ENCODE results near the gene CSF3R. TPM values are rescaled to one million over a fixed set of nuclear protein-coding genes. Genes with fewer than 3 reads are reported as not detected.

CSF3R gene
- total RNA-seq, 1 experiment from 2014 or later = 0.26 TPM

DNA sequence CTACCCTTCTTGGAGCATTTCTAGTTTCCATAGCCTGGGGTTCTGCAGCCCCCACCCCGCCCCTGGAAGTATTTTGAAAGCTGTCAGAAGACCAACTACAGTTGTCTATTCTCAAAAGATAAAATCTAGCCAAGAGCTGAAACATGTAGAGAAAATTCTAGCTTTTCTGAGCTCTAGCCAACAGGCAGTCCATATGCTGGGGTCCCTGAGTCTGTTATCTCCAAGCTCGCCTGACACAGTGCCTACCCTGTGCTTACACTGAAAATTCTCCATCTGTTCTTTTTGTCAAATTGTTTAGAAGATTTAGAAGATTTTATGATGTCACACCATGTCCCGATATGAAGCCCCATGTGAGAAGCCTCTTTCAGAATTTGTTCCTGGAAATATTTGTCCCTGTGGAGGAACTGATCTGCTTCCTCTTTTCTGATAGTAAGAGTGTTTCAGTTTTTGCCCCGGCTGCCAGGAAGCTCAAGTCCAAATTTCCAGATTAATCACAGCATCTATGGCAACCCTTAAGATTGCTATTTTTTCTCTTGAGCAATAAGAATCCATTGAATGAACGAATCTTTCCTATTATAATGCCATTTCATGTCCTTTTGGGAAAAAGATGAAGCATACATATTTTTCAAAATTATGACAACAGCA, 23.7 kb upstream of the CSF3R start:
- Mint-ChIP-seq H3K4me1 (peaks cover 3% of the 10 kb centered on the region), H3K27me3 (ENCODE audit: low read depth) (no peaks in the 10 kb centered on the region; the same call in 1 of the 2 replicates), H3K9me3 (no peaks in the 10 kb centered on the region), H3K36me3 (no peaks in the 10 kb centered on the region), H3K4me3 (no peak overlapping the region), H3K27ac (no peak overlapping the region)
- TF ChIP-seq PRRX2 (CRISPR knock-in tag; IDR thresholded peaks at IDR 0.05) (no peak), ATF1 (CRISPR knock-in tag; IDR thresholded peaks at IDR 0.05) (no peak), NR1H2 (CRISPR knock-in tag; IDR thresholded peaks at IDR 0.05) (no peak), ZBTB21 (CRISPR knock-in tag; IDR thresholded peaks at IDR 0.05; ENCODE audit: borderline replicate concordance) (no peak), NR3C1 (CRISPR knock-in tag; conservative IDR thresholded peaks at IDR 0.05; ENCODE audit: low read depth) (no peak)
- TF ChIP-seq, protein P1, sequence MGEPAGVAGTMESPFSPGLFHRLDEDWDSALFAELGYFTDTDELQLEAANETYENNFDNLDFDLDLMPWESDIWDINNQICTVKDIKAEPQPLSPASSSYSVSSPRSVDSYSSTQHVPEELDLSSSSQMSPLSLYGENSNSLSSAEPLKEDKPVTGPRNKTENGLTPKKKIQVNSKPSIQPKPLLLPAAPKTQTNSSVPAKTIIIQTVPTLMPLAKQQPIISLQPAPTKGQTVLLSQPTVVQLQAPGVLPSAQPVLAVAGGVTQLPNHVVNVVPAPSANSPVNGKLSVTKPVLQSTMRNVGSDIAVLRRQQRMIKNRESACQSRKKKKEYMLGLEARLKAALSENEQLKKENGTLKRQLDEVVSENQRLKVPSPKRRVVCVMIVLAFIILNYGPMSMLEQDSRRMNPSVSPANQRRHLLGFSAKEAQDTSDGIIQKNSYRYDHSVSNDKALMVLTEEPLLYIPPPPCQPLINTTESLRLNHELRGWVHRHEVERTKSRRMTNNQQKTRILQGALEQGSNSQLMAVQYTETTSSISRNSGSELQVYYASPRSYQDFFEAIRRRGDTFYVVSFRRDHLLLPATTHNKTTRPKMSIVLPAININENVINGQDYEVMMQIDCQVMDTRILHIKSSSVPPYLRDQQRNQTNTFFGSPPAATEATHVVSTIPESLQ (CRISPR knock-in tag; IDR thresholded peaks at IDR 0.05) = no peak
- TF ChIP-seq, protein P2, sequence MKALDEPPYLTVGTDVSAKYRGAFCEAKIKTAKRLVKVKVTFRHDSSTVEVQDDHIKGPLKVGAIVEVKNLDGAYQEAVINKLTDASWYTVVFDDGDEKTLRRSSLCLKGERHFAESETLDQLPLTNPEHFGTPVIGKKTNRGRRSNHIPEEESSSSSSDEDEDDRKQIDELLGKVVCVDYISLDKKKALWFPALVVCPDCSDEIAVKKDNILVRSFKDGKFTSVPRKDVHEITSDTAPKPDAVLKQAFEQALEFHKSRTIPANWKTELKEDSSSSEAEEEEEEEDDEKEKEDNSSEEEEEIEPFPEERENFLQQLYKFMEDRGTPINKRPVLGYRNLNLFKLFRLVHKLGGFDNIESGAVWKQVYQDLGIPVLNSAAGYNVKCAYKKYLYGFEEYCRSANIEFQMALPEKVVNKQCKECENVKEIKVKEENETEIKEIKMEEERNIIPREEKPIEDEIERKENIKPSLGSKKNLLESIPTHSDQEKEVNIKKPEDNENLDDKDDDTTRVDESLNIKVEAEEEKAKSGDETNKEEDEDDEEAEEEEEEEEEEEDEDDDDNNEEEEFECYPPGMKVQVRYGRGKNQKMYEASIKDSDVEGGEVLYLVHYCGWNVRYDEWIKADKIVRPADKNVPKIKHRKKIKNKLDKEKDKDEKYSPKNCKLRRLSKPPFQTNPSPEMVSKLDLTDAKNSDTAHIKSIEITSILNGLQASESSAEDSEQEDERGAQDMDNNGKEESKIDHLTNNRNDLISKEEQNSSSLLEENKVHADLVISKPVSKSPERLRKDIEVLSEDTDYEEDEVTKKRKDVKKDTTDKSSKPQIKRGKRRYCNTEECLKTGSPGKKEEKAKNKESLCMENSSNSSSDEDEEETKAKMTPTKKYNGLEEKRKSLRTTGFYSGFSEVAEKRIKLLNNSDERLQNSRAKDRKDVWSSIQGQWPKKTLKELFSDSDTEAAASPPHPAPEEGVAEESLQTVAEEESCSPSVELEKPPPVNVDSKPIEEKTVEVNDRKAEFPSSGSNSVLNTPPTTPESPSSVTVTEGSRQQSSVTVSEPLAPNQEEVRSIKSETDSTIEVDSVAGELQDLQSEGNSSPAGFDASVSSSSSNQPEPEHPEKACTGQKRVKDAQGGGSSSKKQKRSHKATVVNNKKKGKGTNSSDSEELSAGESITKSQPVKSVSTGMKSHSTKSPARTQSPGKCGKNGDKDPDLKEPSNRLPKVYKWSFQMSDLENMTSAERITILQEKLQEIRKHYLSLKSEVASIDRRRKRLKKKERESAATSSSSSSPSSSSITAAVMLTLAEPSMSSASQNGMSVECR (CRISPR knock-in tag; IDR thresholded peaks at IDR 0.05; ENCODE audit: borderline replicate concordance) = no peak
- no peak for ATAC-seq
- CTCF ChIA-PET = interaction anchor here (1.0 to 4.0 kb wide), 2 partner anchors 9 to 10 kb away, joined by 4 to 21 read pairs; no protein-coding TSS in a partner anchor
- POLR2A ChIA-PET = no interaction called here
- DNase-seq (ENCODE audit: low spot score) = no peak

DNA sequence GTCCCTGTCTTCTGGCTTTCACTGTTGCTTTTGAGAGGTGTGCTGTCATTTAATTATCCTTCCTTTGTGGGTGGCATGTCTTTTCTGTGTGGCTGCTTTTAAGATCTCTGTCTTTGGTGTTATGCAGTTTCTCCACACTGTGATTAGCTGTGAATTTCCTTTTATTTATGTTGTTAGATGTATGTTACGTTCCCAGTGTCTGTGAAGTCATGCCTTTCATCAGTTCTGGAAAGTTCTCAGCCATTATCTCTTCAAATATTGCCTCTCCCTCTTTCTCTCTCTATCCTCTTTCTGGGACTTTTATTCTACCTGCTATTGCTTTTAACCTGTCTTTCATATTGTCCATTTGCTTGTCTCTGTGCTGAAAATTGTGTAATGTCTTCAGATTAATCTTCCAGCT, 21.0 kb upstream of the CSF3R start:
- Mint-ChIP-seq H3K9me3 (no peaks in the 10 kb centered on the region), H3K27ac (no peak overlapping the region), H3K36me3 (no peaks in the 10 kb centered on the region), H3K4me1 (peaks cover 3% of the 10 kb centered on the region), H3K4me3 (no peak overlapping the region), H3K27me3 (ENCODE audit: low read depth) (no peaks in the 10 kb centered on the region; the same call in 1 of the 2 replicates)
- CTCF ChIA-PET = interaction anchor here (3.1 kb wide), 1 partner anchor 13 kb away, joined by 12 read pairs; no protein-coding TSS in a partner anchor
- ATAC-seq (no peak), DNase-seq (ENCODE audit: low spot score) (no peak)
- POLR2A ChIA-PET = no interaction called here
- TF ChIP-seq EMX1 (CRISPR knock-in tag; IDR thresholded peaks at IDR 0.05) = no peak
- no peak for TF ChIP-seq ELF4 (CRISPR knock-in tag; IDR thresholded peaks at IDR 0.05; ENCODE audit: low read depth)
- no peak for TF ChIP-seq NR1H2 (CRISPR knock-in tag; IDR thresholded peaks at IDR 0.05)
- no peak for TF ChIP-seq NFYB (CRISPR knock-in tag; conservative IDR thresholded peaks at IDR 0.05; ENCODE audit: low read depth)
- no peak for TF ChIP-seq ZBTB21 (CRISPR knock-in tag; IDR thresholded peaks at IDR 0.05; ENCODE audit: borderline replicate concordance)
- no peak for TF ChIP-seq MYBL2 (CRISPR knock-in tag; IDR thresholded peaks at IDR 0.05)
- TF ChIP-seq, protein P1 (CRISPR knock-in tag; IDR thresholded peaks at IDR 0.05) = no peak
- TF ChIP-seq, protein P3, sequence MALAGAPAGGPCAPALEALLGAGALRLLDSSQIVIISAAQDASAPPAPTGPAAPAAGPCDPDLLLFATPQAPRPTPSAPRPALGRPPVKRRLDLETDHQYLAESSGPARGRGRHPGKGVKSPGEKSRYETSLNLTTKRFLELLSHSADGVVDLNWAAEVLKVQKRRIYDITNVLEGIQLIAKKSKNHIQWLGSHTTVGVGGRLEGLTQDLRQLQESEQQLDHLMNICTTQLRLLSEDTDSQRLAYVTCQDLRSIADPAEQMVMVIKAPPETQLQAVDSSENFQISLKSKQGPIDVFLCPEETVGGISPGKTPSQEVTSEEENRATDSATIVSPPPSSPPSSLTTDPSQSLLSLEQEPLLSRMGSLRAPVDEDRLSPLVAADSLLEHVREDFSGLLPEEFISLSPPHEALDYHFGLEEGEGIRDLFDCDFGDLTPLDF (CRISPR knock-in tag; IDR thresholded peaks at IDR 0.05) = no peak
- TF ChIP-seq, protein P4, sequence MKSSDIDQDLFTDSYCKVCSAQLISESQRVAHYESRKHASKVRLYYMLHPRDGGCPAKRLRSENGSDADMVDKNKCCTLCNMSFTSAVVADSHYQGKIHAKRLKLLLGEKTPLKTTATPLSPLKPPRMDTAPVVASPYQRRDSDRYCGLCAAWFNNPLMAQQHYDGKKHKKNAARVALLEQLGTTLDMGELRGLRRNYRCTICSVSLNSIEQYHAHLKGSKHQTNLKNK (CRISPR knock-in tag; IDR thresholded peaks at IDR 0.05) = no peak
- TF ChIP-seq SMAD3 (CRISPR knock-in tag; IDR thresholded peaks at IDR 0.05; ENCODE audit: borderline replicate concordance) = no peak
- TF ChIP-seq TP53 (CRISPR knock-in tag; IDR thresholded peaks at IDR 0.05) = no peak
- TF ChIP-seq, protein P5, sequence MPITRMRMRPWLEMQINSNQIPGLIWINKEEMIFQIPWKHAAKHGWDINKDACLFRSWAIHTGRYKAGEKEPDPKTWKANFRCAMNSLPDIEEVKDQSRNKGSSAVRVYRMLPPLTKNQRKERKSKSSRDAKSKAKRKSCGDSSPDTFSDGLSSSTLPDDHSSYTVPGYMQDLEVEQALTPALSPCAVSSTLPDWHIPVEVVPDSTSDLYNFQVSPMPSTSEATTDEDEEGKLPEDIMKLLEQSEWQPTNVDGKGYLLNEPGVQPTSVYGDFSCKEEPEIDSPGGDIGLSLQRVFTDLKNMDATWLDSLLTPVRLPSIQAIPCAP (CRISPR knock-in tag; IDR thresholded peaks at IDR 0.05) = no peak
- TF ChIP-seq, protein P6, sequence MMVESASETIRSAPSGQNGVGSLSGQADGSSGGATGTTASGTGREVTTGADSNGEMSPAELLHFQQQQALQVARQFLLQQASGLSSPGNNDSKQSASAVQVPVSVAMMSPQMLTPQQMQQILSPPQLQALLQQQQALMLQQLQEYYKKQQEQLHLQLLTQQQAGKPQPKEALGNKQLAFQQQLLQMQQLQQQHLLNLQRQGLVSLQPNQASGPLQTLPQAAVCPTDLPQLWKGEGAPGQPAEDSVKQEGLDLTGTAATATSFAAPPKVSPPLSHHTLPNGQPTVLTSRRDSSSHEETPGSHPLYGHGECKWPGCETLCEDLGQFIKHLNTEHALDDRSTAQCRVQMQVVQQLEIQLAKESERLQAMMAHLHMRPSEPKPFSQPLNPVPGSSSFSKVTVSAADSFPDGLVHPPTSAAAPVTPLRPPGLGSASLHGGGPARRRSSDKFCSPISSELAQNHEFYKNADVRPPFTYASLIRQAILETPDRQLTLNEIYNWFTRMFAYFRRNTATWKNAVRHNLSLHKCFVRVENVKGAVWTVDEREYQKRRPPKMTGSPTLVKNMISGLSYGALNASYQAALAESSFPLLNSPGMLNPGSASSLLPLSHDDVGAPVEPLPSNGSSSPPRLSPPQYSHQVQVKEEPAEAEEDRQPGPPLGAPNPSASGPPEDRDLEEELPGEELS (CRISPR knock-in tag; IDR thresholded peaks at IDR 0.05) = no peak
- TF ChIP-seq NR2C2 (CRISPR knock-in tag; IDR thresholded peaks at IDR 0.05) = no peak
- TF ChIP-seq, protein P7, sequence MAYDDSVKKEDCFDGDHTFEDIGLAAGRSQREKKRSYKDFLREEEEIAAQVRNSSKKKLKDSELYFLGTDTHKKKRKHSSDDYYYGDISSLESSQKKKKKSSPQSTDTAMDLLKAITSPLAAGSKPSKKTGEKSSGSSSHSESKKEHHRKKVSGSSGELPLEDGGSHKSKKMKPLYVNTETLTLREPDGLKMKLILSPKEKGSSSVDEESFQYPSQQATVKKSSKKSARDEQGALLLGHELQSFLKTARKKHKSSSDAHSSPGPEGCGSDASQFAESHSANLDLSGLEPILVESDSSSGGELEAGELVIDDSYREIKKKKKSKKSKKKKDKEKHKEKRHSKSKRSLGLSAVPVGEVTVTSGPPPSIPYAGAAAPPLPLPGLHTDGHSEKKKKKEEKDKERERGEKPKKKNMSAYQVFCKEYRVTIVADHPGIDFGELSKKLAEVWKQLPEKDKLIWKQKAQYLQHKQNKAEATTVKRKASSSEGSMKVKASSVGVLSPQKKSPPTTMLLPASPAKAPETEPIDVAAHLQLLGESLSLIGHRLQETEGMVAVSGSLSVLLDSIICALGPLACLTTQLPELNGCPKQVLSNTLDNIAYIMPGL (CRISPR knock-in tag; IDR thresholded peaks at IDR 0.05) = no peak
